T-helper 17 cell (primary cell): ENCODE measurements around the gene LAMP5. TPM values are rescaled to one million over a fixed set of nuclear protein-coding genes. Genes with fewer than 3 reads are reported as not detected.

Experiments
- ATAC-seq: fragments of 150-1000 bp; cut with Tn5 transposase; 2 replicates; pipeline ENCODE4 v1.10.0; 2021; ENCODE audit warnings: mild to moderate bottlenecking, moderate library complexity
- DNase-seq, 3 donors: peaks; one replicate each; pipeline versions ENCODE4 v3.0.0 to v3.0.0-alpha.2; 2020 to 2021
- H3K9me3 ChIP-seq: one replicate; pipeline ENCODE4 v1.7.0; 2013; ENCODE audit warnings: low read length, mild to moderate bottlenecking; ENCODE audit not compliant: control insufficient read depth, poor library complexity, severe bottlenecking
- H3K27ac Mint-ChIP-seq: one replicate; pipeline ENCODE4 v1.8.0; 2022; ENCODE audit warnings: mild to moderate bottlenecking, moderate library complexity, mixed read lengths
- H3K27me3 Mint-ChIP-seq: one replicate; pipeline ENCODE4 v1.8.0; 2022; ENCODE audit warnings: mixed read lengths
- H3K36me3 Mint-ChIP-seq: one replicate; pipeline ENCODE4 v1.8.0; 2022; ENCODE audit warnings: low read depth, mixed read lengths
- H3K4me1 Mint-ChIP-seq: one replicate; pipeline ENCODE4 v1.8.0; 2022; ENCODE audit warnings: mild to moderate bottlenecking, mixed read lengths
- H3K4me3 Mint-ChIP-seq: one replicate; pipeline ENCODE4 v1.8.0; 2022; ENCODE audit warnings: mild to moderate bottlenecking, moderate library complexity, mixed read lengths
- total RNA-seq, 4 donors: library from RNA in 2 of 4; stranded (reverse) in 2 of 4; gene quantifications; one replicate each; pipeline ENCODE4 v1.2.3 and lab custom pipeline; 2022 to 2026

The LAMP5 gene
- total RNA-seq, 2 donors from 2014 or later = 1.0 TPM; not detected in 1

- Mint-ChIP-seq H3K4me3 (no peak overlapping the region), H3K4me1 (no peaks in the 10 kb centered on the region), H3K36me3 (no peaks in the 10 kb centered on the region), H3K27me3 (peaks cover 17% of the 10 kb centered on the region), H3K27ac (no peak overlapping the region)
- ATAC-seq (no peak), DNase-seq (no peak)
- H3K9me3 ChIP-seq = no peaks in the 10 kb centered on the region
Observed at GRCh38 chr20:9570612-9571011, 56.2 kb downstream of the LAMP5 start.

GRCh38 chr20:9571783-9572182 is 57.4 kb downstream of the LAMP5 start:
- no peaks in the 10 kb centered on the region for H3K9me3 ChIP-seq
- H3K4me3 Mint-ChIP-seq = no peak overlapping the region
- H3K27me3 Mint-ChIP-seq = peaks cover 13% of the 10 kb centered on the region
- no peak overlapping the region for H3K27ac Mint-ChIP-seq
- H3K4me1 Mint-ChIP-seq = no peaks in the 10 kb centered on the region
- no peak for ATAC-seq
- H3K36me3 Mint-ChIP-seq = no peaks in the 10 kb centered on the region
- no peak for DNase-seq

- ATAC-seq (no peak), DNase-seq (no peak)
- no peaks in the 10 kb centered on the region for H3K36me3 Mint-ChIP-seq
- H3K4me1 Mint-ChIP-seq = no peaks in the 10 kb centered on the region
- H3K4me3 Mint-ChIP-seq = no peak overlapping the region
- H3K27me3 Mint-ChIP-seq = peaks cover 13% of the 10 kb centered on the region
- H3K9me3 ChIP-seq = no peaks in the 10 kb centered on the region
- no peak overlapping the region for H3K27ac Mint-ChIP-seq
Observed at GRCh38 chr20:9572670-9573069, 58.3 kb downstream of the LAMP5 start.

- Mint-ChIP-seq H3K27ac (no peak overlapping the region), H3K36me3 (no peaks in the 10 kb centered on the region), H3K27me3 (peaks cover 13% of the 10 kb centered on the region)
Observed at GRCh38 chr20:9573335-9574151, 59.2 kb downstream of the LAMP5 start.

GRCh38 chr20:9574181-9574580 is 59.8 kb downstream of the LAMP5 start:
- Mint-ChIP-seq H3K36me3 (no peaks in the 10 kb centered on the region), H3K27ac (no peak overlapping the region), H3K4me1 (no peaks in the 10 kb centered on the region), H3K4me3 (no peak overlapping the region), H3K27me3 (peaks cover 13% of the 10 kb centered on the region)
- H3K9me3 ChIP-seq = no peaks in the 10 kb centered on the region
- DNase-seq (no peak), ATAC-seq (no peak)

More at GRCh38 chr20:9573335-9574151, 59.2 kb downstream of the LAMP5 start:
- DNase-seq (no peak), ATAC-seq (no peak)
- H3K4me3 Mint-ChIP-seq = no peak overlapping the region
- H3K9me3 ChIP-seq = no peaks in the 10 kb centered on the region
- H3K4me1 Mint-ChIP-seq = no peaks in the 10 kb centered on the region

- no peaks in the 10 kb centered on the region for H3K9me3 ChIP-seq
- Mint-ChIP-seq H3K4me3 (no peak overlapping the region), H3K36me3 (no peaks in the 10 kb centered on the region), H3K27ac (no peak overlapping the region), H3K4me1 (no peaks in the 10 kb centered on the region), H3K27me3 (peaks cover 13% of the 10 kb centered on the region)
- ATAC-seq (no peak), DNase-seq (no peak)
Observed at GRCh38 chr20:9574776-9575175, 60.4 kb downstream of the LAMP5 start.

GRCh38 chr20:9575836-9576235 is 61.4 kb downstream of the LAMP5 start:
- Mint-ChIP-seq H3K27me3 (peaks cover 13% of the 10 kb centered on the region), H3K27ac (no peak overlapping the region), H3K36me3 (no peaks in the 10 kb centered on the region), H3K4me3 (no peak overlapping the region), H3K4me1 (no peaks in the 10 kb centered on the region)
- DNase-seq = no peak
- no peak for ATAC-seq
- H3K9me3 ChIP-seq = no peaks in the 10 kb centered on the region

GRCh38 chr20:9576695-9577094 is 62.3 kb downstream of the LAMP5 start:
- H3K27ac Mint-ChIP-seq = no peak overlapping the region
- H3K4me1 Mint-ChIP-seq = no peaks in the 10 kb centered on the region
- H3K27me3 Mint-ChIP-seq = peaks cover 13% of the 10 kb centered on the region
- ATAC-seq (no peak), DNase-seq (no peak)
- H3K4me3 Mint-ChIP-seq = no peak overlapping the region
- no peaks in the 10 kb centered on the region for H3K36me3 Mint-ChIP-seq
- H3K9me3 ChIP-seq = no peaks in the 10 kb centered on the region

GRCh38 chr20:9577397-9577796 is 63.0 kb downstream of the LAMP5 start:
- H3K36me3 Mint-ChIP-seq = no peaks in the 10 kb centered on the region
- no peak for DNase-seq

GRCh38 chr20:9578594-9578993 is 64.2 kb downstream of the LAMP5 start:
- Mint-ChIP-seq H3K27ac (no peak overlapping the region), H3K27me3 (peaks cover 13% of the 10 kb centered on the region), H3K4me1 (no peaks in the 10 kb centered on the region), H3K4me3 (no peak overlapping the region), H3K36me3 (no peaks in the 10 kb centered on the region)
- no peak for DNase-seq
- no peaks in the 10 kb centered on the region for H3K9me3 ChIP-seq
- no peak for ATAC-seq

More at GRCh38 chr20:9577397-9577796, 63.0 kb downstream of the LAMP5 start:
- H3K27ac Mint-ChIP-seq = no peak overlapping the region
- H3K27me3 Mint-ChIP-seq = peaks cover 13% of the 10 kb centered on the region
- no peaks in the 10 kb centered on the region for H3K4me1 Mint-ChIP-seq
- H3K9me3 ChIP-seq = no peaks in the 10 kb centered on the region
- no peak for ATAC-seq
- no peak overlapping the region for H3K4me3 Mint-ChIP-seq
